Inflammatory macrophage (primary cell): Measurements from ENCODE around the gene KCNMA1.
"Not testable (repeated sequence)": the region's sequence is repeated elsewhere in the genome, so short reads cannot be mapped to it uniquely, and the experiment has no call there.

Source experiments
- DNase-seq, 2 donors: peaks; one replicate each; pipeline ENCODE4 v3.0.0-alpha.2; 2020 to 2022

KCNMA1 gene

GRCh38 chr10:77603534-77603927 lies 34.1 kb downstream of the KCNMA1 start:
- peak; percentile 19 to 46 for DNase-seq

GRCh38 chr10:77602913-77603533 lies 34.6 kb downstream of the KCNMA1 start:
- DNase-seq, result peak in 1 of 2 donors; percentile 51

- DNase-seq, result no peak
These were observed 35.2 kb downstream of the KCNMA1 start for GRCh38 chr10:77602231-77602912.

- no peak for DNase-seq
These were observed 36.1 kb downstream of the KCNMA1 start for GRCh38 chr10:77601488-77601887.

- DNase-seq, result no peak
These were observed 37.0 kb downstream of the KCNMA1 start for GRCh38 chr10:77600640-77601039.

- no peak for DNase-seq
These were observed 38.0 kb downstream of the KCNMA1 start for GRCh38 chr10:77599651-77600050.

GRCh38 chr10:77598606-77599005 lies 39.0 kb downstream of the KCNMA1 start:
- no peak for DNase-seq

- no peak for DNase-seq
These were observed 40.0 kb downstream of the KCNMA1 start for GRCh38 chr10:77597560-77597959.

GRCh38 chr10:77594471-77594783 lies 43.2 kb downstream of the KCNMA1 start:
- DNase-seq, result peak in 1 of 2 donors; percentile 17

GRCh38 chr10:77593771-77594470 lies 43.7 kb downstream of the KCNMA1 start:
- DNase-seq, result peak; percentile 37 to 63

- DNase-seq, result peak; percentile 37 to 78
These were observed 44.5 kb downstream of the KCNMA1 start for GRCh38 chr10:77592946-77593636.

GRCh38 chr10:77592510-77592909 lies 45.1 kb downstream of the KCNMA1 start:
- DNase-seq, result no peak

GRCh38 chr10:77591238-77591880 lies 46.2 kb downstream of the KCNMA1 start:
- DNase-seq, result no peak

- no peak for DNase-seq
These were observed 47.0 kb downstream of the KCNMA1 start for GRCh38 chr10:77590344-77591237.

- DNase-seq, result not testable (repeated sequence)
These were observed 47.9 kb downstream of the KCNMA1 start for GRCh38 chr10:77589703-77590102.

GRCh38 chr10:77588886-77589285 lies 48.7 kb downstream of the KCNMA1 start:
- no peak for DNase-seq

GRCh38 chr10:77587416-77587790 lies 50.2 kb downstream of the KCNMA1 start:
- DNase-seq, result no peak

GRCh38 chr10:77586719-77587415 lies 50.7 kb downstream of the KCNMA1 start:
- peak; percentile 79 to 90 for DNase-seq

- DNase-seq, result no peak
These were observed 52.7 kb downstream of the KCNMA1 start for GRCh38 chr10:77584938-77585337.

GRCh38 chr10:77583527-77583926 lies 54.1 kb downstream of the KCNMA1 start:
- DNase-seq, result no peak

- peak; percentile 83 to 91 for DNase-seq
These were observed 54.9 kb downstream of the KCNMA1 start for GRCh38 chr10:77582710-77583115.
